ENCODE data around the gene DKKL1.
"Not testable (repeated sequence)": the region's sequence is repeated elsewhere in the genome, so short reads cannot be mapped to it uniquely, and the experiment has no call there.

DKKL1 gene

GRCh38 chr19:49362048-49362928 lies 1.4 kb upstream of the DKKL1 start, which contains the start of gene TEAD2:
Gene TEAD2 (minus strand): TSS chr19:49362416. CDS start chr19:49360075, 2,341 bp downstream.
- no peak for DNase-seq

- DNase-seq, result no peak
Observed at GRCh38 chr19:49362929-49363267, 779 bp upstream of the DKKL1 start.

- DNase-seq, result no peak
Observed at GRCh38 chr19:49364083-49364737, 533 bp downstream of the DKKL1 start.

GRCh38 chr19:49366110-49366509 lies 2.4 kb downstream of the DKKL1 start:
- DNase-seq, result no peak

GRCh38 chr19:49368711-49369358 lies 5.2 kb downstream of the DKKL1 start:
- no peak for DNase-seq

- DNase-seq, result no peak
Observed at GRCh38 chr19:49371184-49371583, 7.5 kb downstream of the DKKL1 start.

- DNase-seq, result not testable (repeated sequence)
Observed at GRCh38 chr19:49373174-49373573, 9.5 kb downstream of the DKKL1 start.

GRCh38 chr19:49374665-49375434 lies 11.2 kb downstream of the DKKL1 start:
- no peak for DNase-seq

- DNase-seq, result no peak
Observed at GRCh38 chr19:49378512-49378911, 14.8 kb downstream of the DKKL1 start.

- DNase-seq, result no peak
Observed at GRCh38 chr19:49380391-49380790, 16.7 kb downstream of the DKKL1 start.

GRCh38 chr19:49382639-49383038 lies 19.0 kb downstream of the DKKL1 start:
- DNase-seq, result no peak

GRCh38 chr19:49383599-49383998 lies 19.9 kb downstream of the DKKL1 start:
- no peak for DNase-seq

GRCh38 chr19:49387936-49388372 lies 24.3 kb downstream of the DKKL1 start, which contains the start of gene KASH5:
Gene KASH5 (plus strand): TSS chr19:49388249. CDS start chr19:49390884, 2,635 bp downstream.
- DNase-seq, result no peak

GRCh38 chr19:49389406-49389805 lies 25.7 kb downstream of the DKKL1 start:
- DNase-seq, result no peak

GRCh38 chr19:49390131-49390928 lies 26.7 kb downstream of the DKKL1 start:
- DNase-seq, result no peak

GRCh38 chr19:49390929-49391359 lies 27.3 kb downstream of the DKKL1 start:
- no peak for DNase-seq

GRCh38 chr19:49391581-49392399 lies 28.1 kb downstream of the DKKL1 start:
- DNase-seq, result no peak

- no peak for DNase-seq
Observed at GRCh38 chr19:49393881-49394280, 30.2 kb downstream of the DKKL1 start.

- DNase-seq, result no peak
Observed at GRCh38 chr19:49395581-49396407, 32.1 kb downstream of the DKKL1 start.

All from cortex of kidney (tissue), 1 donor.